Panc1 (cell line): ENCODE measurements around the gene NPLOC4.

ENCODE experiments used
- POLR2AphosphoS5 ChIP-seq: IDR thresholded peaks from 2 replicates; pipeline ENCODE4 v1.6.1; 2012; ENCODE audit warnings: mild to moderate bottlenecking, low read depth, low read length, moderate library complexity
- REST ChIP-seq, 2 experiments: IDR thresholded peaks; 2 replicates each; pipeline ENCODE4 v1.6.1; 2011 to 2012; ENCODE audit warnings: low read depth in 2 of 2, control low read depth in 1 of 2, low read length in 1 of 2, mild to moderate bottlenecking in 1 of 2, moderate library complexity in 1 of 2; ENCODE audit not compliant: insufficient read depth in 1 of 2
- SIN3A ChIP-seq: IDR thresholded peaks from 2 replicates; pipeline ENCODE4 v1.6.1; 2012; ENCODE audit warnings: low read depth, mild to moderate bottlenecking, low read length, moderate library complexity, borderline replicate concordance; ENCODE audit not compliant: insufficient read depth

- TF ChIP-seq SIN3A (no peak), POLR2AphosphoS5 (no peak), REST (IDR thresholded peaks at IDR 0.05; ENCODE audit: insufficient read depth in 1 of 2, low read depth in 2 of 2, low read length in 1 of 2) (no peak)
Observed at GRCh38 chr17:81656835-81657234, 19.9 kb upstream of the NPLOC4 start.
